IPS-20b (cell line): ENCODE measurements around the gene ALK.

Source experiments
- H3K27ac ChIP-seq: one replicate; pipeline ENCODE4 v1.5.1; 2013; ENCODE audit warnings: low read length
- H3K27me3 ChIP-seq: 2 replicates; pipeline ENCODE4 v1.6.1; 2013; ENCODE audit warnings: mild to moderate bottlenecking, low read length, inconsistent platforms; ENCODE audit not compliant: insufficient read depth
- H3K36me3 ChIP-seq: 2 replicates; pipeline ENCODE4 v1.6.1; 2013; ENCODE audit warnings: low read depth, mild to moderate bottlenecking, inconsistent platforms, low read length, moderate library complexity; ENCODE audit not compliant: insufficient read depth
- H3K4me1 ChIP-seq: 2 replicates; pipeline ENCODE4 v1.6.1; 2013; ENCODE audit warnings: mild to moderate bottlenecking, control low read depth, inconsistent platforms, low read length, moderate library complexity; ENCODE audit not compliant: insufficient read depth
- H3K4me3 ChIP-seq: 2 replicates; pipeline ENCODE4 v1.5.1; 2013; ENCODE audit warnings: mild to moderate bottlenecking, low read length, inconsistent platforms
- H3K9ac ChIP-seq: 2 replicates; pipeline ENCODE4 v1.6.1; 2013; ENCODE audit warnings: low read depth, mild to moderate bottlenecking, inconsistent platforms, low read length, moderate library complexity
- H3K9me3 ChIP-seq: 2 replicates; pipeline ENCODE4 v1.6.1; 2013; ENCODE audit warnings: mild to moderate bottlenecking, low read depth, low read length, inconsistent platforms; ENCODE audit not compliant: insufficient read depth

ALK gene

GRCh38 chr2:29382486-29382885 lies 538.9 kb downstream of the ALK start:
- Histone ChIP-seq H3K9me3 (no peaks in the 10 kb centered on the region), H3K4me3 (no peak overlapping the region), H3K4me1 (no peaks in the 10 kb centered on the region), H3K9ac (no peak overlapping the region), H3K36me3 (no peaks in the 10 kb centered on the region), H3K27me3 (no peaks in the 10 kb centered on the region), H3K27ac (no peak overlapping the region)

GRCh38 chr2:29377788-29378187 lies 543.6 kb downstream of the ALK start:
- no peaks in the 10 kb centered on the region for H3K27me3 ChIP-seq
- no peak overlapping the region for H3K4me3 ChIP-seq
- H3K9ac ChIP-seq, result no peak overlapping the region
- no peaks in the 10 kb centered on the region for H3K36me3 ChIP-seq
- H3K9me3 ChIP-seq, result no peaks in the 10 kb centered on the region
- peaks cover 7% of the 10 kb centered on the region; the same call in 1 of the 2 replicates for H3K4me1 ChIP-seq
- H3K27ac ChIP-seq, result no peak overlapping the region

- Histone ChIP-seq H3K9ac (no peak overlapping the region), H3K4me1 (peaks cover 7% of the 10 kb centered on the region; the same call in 1 of the 2 replicates), H3K9me3 (no peaks in the 10 kb centered on the region), H3K4me3 (no peak overlapping the region), H3K27me3 (no peaks in the 10 kb centered on the region), H3K27ac (no peak overlapping the region), H3K36me3 (no peaks in the 10 kb centered on the region)
These were observed 544.8 kb downstream of the ALK start for GRCh38 chr2:29376541-29376940.

- Histone ChIP-seq H3K9ac (no peak overlapping the region), H3K27me3 (no peaks in the 10 kb centered on the region), H3K4me3 (no peak overlapping the region), H3K4me1 (peaks cover 7% of the 10 kb centered on the region; the same call in 1 of the 2 replicates), H3K36me3 (no peaks in the 10 kb centered on the region), H3K27ac (no peak overlapping the region), H3K9me3 (no peaks in the 10 kb centered on the region)
These were observed 545.5 kb downstream of the ALK start for GRCh38 chr2:29375843-29376242.

- Histone ChIP-seq H3K4me3 (no peak overlapping the region), H3K36me3 (no peaks in the 10 kb centered on the region), H3K27me3 (no peaks in the 10 kb centered on the region), H3K9me3 (no peaks in the 10 kb centered on the region), H3K9ac (no peak overlapping the region), H3K27ac (no peak overlapping the region), H3K4me1 (peaks cover 7% of the 10 kb centered on the region; the same call in 1 of the 2 replicates)
These were observed 546.6 kb downstream of the ALK start for GRCh38 chr2:29374823-29375222.

GRCh38 chr2:29373870-29374269 lies 547.5 kb downstream of the ALK start:
- Histone ChIP-seq H3K27me3 (no peaks in the 10 kb centered on the region), H3K4me1 (peaks cover 7% of the 10 kb centered on the region; the same call in 1 of the 2 replicates), H3K27ac (no peak overlapping the region)

GRCh38 chr2:29372185-29372584 lies 549.2 kb downstream of the ALK start:
- Histone ChIP-seq H3K4me3 (no peak overlapping the region), H3K9me3 (no peaks in the 10 kb centered on the region), H3K27me3 (no peaks in the 10 kb centered on the region), H3K36me3 (no peaks in the 10 kb centered on the region), H3K4me1 (peaks cover 7% of the 10 kb centered on the region; the same call in 1 of the 2 replicates), H3K27ac (no peak overlapping the region), H3K9ac (no peak overlapping the region)

More at GRCh38 chr2:29373870-29374269, 547.5 kb downstream of the ALK start:
- no peak overlapping the region for H3K9ac ChIP-seq
- no peaks in the 10 kb centered on the region for H3K36me3 ChIP-seq
- H3K9me3 ChIP-seq, result no peaks in the 10 kb centered on the region
- H3K4me3 ChIP-seq, result no peak overlapping the region

- Histone ChIP-seq H3K4me3 (no peak overlapping the region), H3K4me1 (peaks cover 7% of the 10 kb centered on the region; the same call in 1 of the 2 replicates), H3K27ac (no peak overlapping the region), H3K9me3 (no peaks in the 10 kb centered on the region), H3K36me3 (no peaks in the 10 kb centered on the region), H3K27me3 (no peaks in the 10 kb centered on the region), H3K9ac (no peak overlapping the region)
These were observed 550.7 kb downstream of the ALK start for GRCh38 chr2:29370581-29371125.

GRCh38 chr2:29370173-29370572 lies 551.2 kb downstream of the ALK start:
- no peaks in the 10 kb centered on the region for H3K36me3 ChIP-seq
- no peak overlapping the region for H3K27ac ChIP-seq
- H3K4me3 ChIP-seq, result no peak overlapping the region
- H3K9me3 ChIP-seq, result no peaks in the 10 kb centered on the region
- peaks cover 7% of the 10 kb centered on the region; the same call in 1 of the 2 replicates for H3K4me1 ChIP-seq
- H3K9ac ChIP-seq, result no peak overlapping the region
- H3K27me3 ChIP-seq, result no peaks in the 10 kb centered on the region

GRCh38 chr2:29368659-29369040 lies 552.7 kb downstream of the ALK start:
- Histone ChIP-seq H3K36me3 (no peaks in the 10 kb centered on the region), H3K27ac (no peak overlapping the region), H3K4me3 (no peak overlapping the region), H3K27me3 (no peaks in the 10 kb centered on the region), H3K9me3 (no peaks in the 10 kb centered on the region), H3K9ac (no peak overlapping the region), H3K4me1 (peaks cover 3% of the 10 kb centered on the region; the same call in 1 of the 2 replicates)

- Histone ChIP-seq H3K36me3 (no peaks in the 10 kb centered on the region), H3K4me3 (no peak overlapping the region), H3K9me3 (no peaks in the 10 kb centered on the region), H3K4me1 (no peaks in the 10 kb centered on the region), H3K9ac (no peak overlapping the region), H3K27me3 (no peaks in the 10 kb centered on the region), H3K27ac (no peak overlapping the region)
These were observed 553.3 kb downstream of the ALK start for GRCh38 chr2:29367986-29368658.

- H3K4me1 ChIP-seq, result no peaks in the 10 kb centered on the region
- no peak overlapping the region for H3K27ac ChIP-seq
- no peak overlapping the region for H3K4me3 ChIP-seq
- H3K27me3 ChIP-seq, result no peaks in the 10 kb centered on the region
- no peak overlapping the region for H3K9ac ChIP-seq
- no peaks in the 10 kb centered on the region for H3K36me3 ChIP-seq
- no peaks in the 10 kb centered on the region for H3K9me3 ChIP-seq
These were observed 558.3 kb downstream of the ALK start for GRCh38 chr2:29363111-29363510.
